Measurements from ENCODE around the gene ATMIN.

Gene ATMIN, protein sequence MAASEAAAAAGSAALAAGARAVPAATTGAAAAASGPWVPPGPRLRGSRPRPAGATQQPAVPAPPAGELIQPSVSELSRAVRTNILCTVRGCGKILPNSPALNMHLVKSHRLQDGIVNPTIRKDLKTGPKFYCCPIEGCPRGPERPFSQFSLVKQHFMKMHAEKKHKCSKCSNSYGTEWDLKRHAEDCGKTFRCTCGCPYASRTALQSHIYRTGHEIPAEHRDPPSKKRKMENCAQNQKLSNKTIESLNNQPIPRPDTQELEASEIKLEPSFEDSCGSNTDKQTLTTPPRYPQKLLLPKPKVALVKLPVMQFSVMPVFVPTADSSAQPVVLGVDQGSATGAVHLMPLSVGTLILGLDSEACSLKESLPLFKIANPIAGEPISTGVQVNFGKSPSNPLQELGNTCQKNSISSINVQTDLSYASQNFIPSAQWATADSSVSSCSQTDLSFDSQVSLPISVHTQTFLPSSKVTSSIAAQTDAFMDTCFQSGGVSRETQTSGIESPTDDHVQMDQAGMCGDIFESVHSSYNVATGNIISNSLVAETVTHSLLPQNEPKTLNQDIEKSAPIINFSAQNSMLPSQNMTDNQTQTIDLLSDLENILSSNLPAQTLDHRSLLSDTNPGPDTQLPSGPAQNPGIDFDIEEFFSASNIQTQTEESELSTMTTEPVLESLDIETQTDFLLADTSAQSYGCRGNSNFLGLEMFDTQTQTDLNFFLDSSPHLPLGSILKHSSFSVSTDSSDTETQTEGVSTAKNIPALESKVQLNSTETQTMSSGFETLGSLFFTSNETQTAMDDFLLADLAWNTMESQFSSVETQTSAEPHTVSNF

DNA sequence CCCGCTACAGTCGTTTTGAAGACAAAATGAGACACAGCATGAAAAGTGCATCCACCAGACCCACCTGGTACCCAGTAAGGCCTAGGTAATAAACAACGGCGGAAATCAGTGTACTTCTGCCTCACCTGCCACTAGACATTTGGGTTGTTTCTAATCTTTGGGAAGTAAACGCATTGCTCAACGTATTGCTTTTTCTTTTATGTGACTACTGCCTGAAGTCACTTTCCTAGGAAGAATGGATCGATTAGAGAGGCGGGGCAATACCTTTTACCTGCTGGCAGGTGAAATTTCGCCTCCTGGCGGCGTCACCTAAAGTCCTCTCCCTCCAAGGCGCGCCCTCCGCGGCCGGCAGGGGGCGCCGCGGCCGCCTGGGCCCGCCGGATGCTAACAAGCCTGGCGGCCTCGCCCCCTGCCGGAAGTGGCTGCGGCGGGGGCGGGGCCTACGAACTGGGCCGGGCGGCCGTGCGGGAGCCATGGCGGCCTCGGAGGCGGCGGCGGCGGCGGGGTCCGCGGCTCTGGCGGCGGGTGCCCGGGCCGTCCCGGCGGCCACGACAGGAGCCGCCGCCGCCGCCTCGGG lies at the start of gene ATMIN:
TSS of gene ATMIN (plus strand) at position 445 of the 577 bp plus-strand sequence. CDS start at position 474, 29 bp downstream.
- DNase-seq (ENCODE audit: low read depth in 2 of 2) = peak; percentile 76 to 80

DNA sequence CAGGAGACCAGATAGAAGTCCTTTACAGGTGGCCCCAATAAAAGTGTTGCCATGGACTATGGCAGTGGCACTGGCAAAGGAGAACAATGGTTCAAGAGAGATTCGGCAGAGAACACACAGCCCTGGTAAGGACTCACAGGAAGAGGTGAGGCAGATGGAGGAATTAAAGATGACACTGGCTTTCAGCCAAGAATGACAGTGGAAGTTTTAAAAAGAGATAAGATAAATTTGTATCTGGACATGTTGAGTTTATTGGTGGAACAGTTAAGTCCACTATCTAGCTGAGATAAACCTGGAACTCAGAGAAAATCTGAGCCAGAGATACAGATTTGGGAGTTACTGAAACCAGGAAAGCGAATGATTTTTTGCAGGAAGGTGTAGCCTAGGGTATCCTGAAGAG lies 49.1 kb upstream of the ATMIN start:
- DNase-seq (ENCODE audit: low read depth in 2 of 2) = no peak

DNA sequence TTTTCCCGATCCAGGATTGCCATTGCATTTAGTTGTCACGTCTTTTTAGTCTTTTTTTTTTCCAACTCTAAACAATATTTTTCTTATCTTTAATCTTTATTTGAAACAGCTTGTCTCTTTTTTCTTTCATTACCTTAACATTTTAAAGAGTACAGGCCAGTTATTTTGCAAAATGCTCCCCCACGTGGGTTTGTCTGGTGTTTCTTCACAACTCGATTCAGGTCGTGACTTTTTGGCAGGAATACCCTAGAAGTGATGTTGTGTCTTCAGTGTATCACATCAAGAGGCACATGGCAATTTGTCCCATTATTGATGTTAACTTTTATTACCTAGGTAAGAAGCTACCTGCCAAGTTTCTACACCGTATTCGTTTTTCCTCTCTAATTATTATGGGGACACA lies 46.9 kb upstream of the ATMIN start:
- DNase-seq (ENCODE audit: low read depth in 2 of 2) = no peak

DNA sequence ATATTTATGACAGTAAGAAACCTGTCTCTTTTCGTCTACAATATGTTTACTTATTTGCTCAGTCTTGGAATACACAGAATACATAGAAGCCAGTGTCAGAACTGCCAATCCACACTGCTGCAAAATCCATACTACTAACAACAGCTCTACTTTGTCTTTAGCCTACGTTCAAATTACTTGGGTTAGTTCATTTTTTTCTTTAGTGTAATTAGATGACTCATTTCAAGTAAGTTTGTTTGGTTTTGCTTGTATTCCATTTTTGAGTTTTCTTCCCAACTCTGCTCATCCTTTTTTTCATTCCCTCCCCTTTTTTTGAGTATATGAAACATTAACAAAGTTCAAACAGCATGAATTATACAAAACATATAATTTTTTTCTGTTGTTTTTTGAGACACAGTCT lies 45.8 kb upstream of the ATMIN start:
- DNase-seq (ENCODE audit: low read depth in 2 of 2) = no peak

DNA sequence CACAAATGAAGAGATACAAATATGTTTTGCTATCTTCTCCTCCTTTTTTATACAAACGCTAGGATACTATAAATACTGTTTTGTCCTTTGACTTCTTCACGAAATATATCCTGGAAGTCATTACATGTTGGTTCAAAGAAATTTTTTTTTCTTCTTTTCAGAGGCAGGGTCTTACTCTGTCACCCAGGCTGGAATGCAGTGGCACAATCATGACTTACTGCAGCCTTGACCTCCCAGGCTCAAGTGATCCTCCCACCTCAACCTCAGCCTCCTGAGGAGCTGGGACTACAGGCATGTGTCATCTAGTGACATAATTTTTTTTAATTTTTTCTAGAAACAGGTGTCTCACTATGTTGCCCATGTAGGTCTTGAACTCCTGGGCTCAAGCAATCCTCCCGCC lies 45.1 kb upstream of the ATMIN start:
- no peak for DNase-seq (ENCODE audit: low read depth in 2 of 2)

DNA sequence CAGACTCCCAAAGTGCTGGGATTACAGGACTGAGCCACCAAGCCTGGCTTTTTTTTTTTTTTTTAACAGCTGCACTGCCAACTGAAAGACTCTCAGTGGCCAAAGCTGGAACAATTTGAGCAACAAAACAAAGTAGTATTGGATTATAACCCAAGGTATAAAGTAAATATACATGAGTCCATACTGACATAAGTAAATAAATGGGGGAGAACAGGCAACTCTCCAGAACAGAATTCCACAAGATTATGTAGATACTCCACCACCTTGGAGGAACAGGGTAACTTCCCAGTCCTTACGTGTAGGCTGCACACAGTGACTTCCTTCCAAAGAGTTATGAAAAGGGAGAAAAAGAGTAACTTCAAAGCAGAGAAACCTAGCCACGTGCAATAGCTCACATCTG lies 44.7 kb upstream of the ATMIN start:
- no peak for DNase-seq (ENCODE audit: low read depth in 2 of 2)

DNA sequence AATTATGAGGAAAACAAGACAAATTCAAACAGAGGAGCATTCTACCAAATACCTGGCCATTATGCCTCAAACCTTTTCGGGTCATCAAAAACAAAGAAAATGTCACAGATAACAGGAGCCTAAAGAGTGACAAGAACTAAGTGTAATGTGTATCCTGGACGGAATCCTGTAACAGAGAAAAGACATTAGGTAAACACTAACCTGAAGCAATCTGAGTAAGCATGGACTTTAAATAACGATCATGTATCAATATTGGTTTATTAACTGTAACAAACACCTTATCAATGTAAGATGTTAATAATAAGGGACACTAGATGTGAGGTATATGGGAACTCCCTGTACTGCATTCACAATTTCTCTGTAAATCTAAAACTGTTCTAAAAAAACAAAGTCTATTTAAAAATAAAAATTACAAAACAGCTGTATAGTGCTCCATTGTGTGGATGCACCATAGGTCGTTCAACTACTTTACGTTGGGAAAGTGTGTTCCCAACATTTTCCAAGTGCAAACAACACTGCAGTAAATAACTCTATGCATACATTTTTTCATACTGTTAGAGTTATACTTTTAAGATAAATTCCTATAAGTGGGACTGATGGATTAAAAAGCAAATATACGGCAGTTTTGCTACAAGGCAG lies 43.7 kb upstream of the ATMIN start:
- DNase-seq (ENCODE audit: low read depth in 2 of 2) = no peak

DNA sequence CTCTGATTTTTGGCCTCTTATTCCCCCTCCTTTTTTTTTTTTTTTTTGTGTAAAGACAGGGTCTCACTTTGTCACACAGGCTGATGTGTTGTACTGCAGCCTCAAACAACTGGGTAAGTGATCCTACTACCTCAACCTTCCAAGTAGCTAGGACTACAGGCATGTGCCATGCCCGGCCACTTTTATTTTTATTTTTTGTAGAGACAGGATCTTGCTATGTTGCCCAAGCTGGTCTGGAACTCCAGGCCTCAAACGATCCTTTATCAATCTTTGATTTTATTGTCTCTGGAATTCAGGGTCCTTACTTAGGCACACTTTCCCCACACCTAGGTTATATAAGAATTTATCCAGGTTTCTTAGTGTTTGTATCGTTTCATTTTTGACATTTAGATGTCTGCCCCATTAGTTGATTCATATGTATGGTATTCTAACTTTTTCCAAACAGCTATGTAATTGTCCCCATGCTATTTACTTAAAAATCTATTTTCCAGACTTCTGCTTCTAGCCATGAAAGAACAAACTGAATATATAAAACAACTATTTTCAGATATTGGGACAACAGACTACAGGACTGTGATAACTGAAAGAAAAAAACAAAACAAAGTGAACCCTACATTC lies 42.9 kb upstream of the ATMIN start:
- no peak for DNase-seq (ENCODE audit: low read depth in 2 of 2)

DNA sequence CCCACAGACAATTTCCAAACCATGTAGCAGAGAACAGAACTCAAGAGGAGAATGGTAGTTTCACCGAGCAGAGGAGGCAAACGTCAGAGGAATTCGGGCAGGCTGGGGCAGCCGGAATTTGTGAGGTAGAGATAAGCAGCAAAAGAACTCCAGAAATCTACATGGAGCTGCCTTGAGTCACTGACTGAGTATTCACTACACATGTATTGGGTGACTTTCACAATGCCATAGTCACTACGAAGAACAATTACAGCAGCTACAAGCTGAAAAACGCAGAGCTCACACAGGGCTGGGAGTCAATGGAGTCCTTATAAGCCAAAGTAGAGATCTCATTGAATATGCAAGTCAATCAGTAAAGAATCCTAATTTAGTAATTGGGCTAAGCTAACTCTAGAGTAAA lies 42.3 kb upstream of the ATMIN start:
- no peak for DNase-seq (ENCODE audit: low read depth in 2 of 2)

DNA sequence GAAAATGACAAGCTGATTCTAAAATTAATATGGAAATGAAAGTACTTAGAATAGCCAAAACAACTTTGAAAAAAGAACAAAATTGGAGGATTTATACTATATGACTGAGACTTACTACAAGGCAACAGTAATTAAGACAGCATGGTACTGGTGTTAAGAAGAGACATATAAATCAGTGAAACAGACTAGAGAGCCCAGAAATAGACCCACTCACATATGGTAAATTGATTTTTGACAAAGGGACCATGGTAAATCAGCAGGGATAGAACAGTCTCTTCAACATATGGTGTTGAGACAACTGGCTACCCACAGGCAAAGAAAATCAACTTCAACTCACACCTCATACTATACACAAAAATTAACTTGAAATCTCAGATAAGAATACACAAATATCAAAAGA lies 41.8 kb upstream of the ATMIN start:
- no peak for DNase-seq (ENCODE audit: low read depth in 2 of 2)

DNA sequence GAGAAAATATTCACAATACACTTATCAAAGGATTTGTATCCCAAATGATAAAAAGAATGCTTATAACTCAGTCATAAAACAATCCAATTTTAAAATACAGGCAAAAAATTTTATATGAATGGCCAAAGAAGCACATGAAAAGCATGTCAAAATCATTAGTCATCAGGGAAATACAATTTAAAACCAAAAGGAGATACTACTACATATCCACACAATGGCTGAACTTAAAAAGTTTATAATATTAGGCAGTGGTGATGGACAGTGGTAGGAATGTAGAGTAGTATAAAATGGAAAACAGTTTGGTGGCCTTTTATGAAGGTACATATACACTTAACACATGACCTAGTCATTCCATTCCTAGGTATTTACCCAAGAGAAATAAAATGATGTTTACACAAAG lies 41.2 kb upstream of the ATMIN start:
- DNase-seq (ENCODE audit: low read depth in 2 of 2) = no peak

DNA sequence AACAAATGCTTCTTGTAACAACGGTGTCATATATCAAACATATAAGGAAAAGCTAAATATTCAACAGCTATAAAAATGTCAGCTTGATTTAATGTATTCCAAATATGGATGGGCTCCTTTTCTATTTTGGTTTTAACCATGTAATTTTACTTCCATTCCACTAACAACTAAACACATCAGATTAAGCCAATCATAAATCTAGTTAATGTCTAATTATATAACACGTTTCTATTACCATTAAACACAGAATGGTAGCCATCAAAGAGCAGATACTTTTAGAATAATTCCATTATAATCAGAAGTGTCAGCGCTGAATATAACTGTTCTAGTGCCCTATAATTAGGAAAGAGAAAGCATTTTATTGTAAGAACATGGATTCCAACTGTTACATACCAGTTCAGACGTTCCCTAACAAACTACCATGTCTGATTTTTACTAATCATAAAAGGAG lies 38.9 kb upstream of the ATMIN start:
- DNase-seq (ENCODE audit: low read depth in 2 of 2) = no peak

DNA sequence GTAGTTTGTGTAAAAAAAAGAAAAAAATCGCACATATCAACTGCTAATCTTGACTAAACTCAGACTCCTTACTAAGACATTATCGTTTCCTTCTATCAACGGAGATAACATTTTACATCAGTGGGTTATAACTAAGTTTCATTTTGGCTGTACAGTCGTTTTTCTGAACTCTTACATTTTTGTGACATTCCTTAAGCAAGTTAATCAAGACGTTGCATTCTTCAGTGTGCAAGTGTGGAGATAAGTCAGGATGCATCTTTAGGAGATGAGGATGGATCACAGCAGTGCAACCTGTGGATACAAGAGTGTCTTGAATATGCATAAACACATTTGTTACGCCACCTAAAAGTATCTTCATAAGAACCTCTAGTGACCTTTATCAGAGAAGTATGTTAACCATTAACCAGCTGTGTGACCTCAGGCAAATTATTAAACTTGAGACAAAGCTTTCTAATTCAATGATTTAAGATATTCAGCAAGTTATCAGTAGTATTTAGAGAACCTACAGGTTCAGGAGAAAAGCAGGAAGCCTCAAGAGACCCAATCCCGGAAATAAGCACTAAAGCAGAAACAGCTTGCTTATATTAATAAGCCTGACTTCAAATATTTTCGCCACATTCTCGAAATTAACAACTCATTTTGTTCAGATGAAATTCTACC lies 38.4 kb upstream of the ATMIN start:
- no peak for DNase-seq (ENCODE audit: low read depth in 2 of 2)

DNA sequence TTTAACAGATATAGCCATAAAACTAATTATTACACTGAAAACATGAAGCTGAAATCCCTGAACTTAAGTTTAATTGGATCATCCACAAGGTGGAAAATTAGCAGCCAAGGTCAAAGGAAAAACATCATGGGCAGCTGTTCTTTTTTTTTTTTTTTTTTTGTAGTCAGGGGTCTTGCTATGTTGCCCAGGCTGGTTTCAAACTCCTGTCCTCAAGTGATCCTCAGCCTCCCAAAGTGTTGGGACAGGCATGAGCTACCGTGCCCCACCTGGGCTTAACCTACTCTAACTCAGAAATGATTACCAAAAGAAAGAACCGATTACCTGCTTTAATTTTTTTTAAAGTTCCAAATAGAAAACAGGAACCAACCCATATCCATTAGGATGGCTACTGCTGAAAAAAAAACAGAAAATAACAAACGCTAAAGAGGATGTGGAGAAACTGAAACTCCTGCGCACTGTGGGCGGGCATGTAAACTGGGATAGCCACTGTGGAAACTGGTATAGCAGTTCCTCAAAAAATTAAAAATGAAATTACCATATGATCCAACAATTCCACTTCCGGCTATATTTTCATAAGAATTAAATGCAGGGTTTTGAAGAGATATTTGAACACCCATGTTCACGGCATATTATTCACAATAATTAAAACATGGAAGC lies 37.5 kb upstream of the ATMIN start:
- no peak for DNase-seq (ENCODE audit: low read depth in 2 of 2)

DNA sequence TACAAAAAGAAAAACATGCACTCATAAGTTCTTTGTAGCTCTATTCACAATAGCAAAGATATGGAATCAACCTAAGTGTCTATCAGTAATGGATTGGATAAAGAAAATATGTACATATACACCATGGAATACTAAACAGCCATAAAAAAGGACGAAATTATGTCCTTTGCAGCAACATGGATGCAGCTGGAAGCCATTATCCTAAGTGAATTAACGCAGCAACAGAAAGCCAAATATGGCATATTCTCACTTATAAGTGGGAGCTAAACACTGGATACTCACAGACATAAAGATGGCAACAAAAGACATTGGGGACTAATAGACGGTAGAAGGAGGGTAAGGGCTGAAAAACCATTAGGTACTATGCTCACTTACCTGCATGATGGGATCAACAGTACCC lies 34.8 kb upstream of the ATMIN start:
- no peak for DNase-seq (ENCODE audit: low read depth in 2 of 2)

DNA sequence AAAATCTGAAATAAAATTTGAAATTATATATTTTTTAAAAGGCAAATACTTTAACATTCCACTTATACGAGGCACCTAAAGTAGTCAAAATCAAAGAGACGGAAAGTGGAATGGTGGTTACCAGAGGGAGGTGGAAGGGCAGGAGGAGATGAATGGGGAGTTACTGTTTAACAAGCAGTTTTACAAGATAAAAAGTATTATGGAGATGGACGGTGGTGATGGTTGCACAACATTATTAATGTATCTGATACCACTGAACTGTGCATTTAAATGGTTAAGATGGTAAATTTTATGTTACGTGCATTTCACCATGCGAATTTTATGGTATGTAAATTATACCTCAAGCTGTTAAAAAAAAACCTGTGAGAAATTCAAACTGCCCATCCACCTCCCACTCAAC lies 34.3 kb upstream of the ATMIN start:
- no peak for DNase-seq (ENCODE audit: low read depth in 2 of 2)

DNA sequence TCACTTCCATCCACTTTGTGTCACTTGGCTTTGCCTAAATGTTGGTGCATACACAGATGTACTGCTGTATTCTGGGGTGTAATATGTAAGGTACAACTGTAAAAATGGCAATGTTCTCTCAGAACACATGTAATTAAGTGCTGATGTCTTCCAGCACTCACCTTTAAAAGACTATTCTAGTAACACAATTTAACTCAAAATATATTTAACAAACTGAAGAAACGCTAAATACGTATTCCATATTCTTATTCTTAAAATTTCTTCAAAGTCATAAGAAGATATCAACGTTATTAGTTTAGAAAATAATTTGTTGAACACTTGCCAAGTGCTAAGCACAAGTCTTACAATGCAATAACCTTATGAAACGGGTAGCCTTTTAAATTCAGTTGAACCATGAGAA lies 32.6 kb upstream of the ATMIN start:
- no peak for DNase-seq (ENCODE audit: low read depth in 2 of 2)

DNA sequence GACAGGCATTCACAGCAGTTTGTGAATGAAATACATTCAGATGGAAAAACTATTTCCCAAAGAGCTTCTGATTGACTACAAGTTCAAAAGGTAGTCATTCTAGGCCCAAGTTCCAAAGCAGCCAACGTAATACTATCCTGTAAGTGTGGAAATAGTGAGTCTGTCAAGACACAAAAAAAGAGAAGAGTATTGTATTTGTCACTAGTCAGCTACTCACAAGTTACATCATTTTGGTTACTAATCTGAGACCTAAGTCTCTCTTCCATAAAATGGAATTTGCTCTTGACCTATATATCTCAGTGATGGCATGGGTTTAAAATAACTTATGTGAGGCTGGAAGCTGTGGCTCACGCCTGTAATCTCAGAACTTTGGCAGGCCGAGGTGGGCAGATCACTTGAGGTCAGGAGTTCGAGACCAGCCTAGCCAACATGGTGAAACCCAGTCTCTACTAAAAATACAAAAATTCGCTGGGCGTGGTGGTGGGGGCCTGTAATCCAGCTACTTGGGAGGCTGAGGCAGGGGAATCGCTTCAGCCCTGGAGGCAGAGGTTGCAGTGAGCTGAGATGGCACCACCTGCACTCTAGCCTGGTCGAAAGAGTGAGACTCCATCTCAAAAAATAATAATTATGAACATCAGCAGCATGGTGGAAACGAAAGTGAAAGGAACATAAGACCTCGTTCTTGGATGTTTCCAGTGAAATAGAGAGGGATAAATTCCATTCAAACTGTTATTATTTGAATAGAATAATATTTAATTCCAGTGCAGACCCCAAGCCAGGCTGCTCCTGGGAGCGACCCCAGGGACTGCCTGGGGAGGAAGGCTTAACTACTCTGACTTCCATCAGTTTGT lies 31.8 kb upstream of the ATMIN start:
- no peak for DNase-seq (ENCODE audit: low read depth in 2 of 2)

DNA sequence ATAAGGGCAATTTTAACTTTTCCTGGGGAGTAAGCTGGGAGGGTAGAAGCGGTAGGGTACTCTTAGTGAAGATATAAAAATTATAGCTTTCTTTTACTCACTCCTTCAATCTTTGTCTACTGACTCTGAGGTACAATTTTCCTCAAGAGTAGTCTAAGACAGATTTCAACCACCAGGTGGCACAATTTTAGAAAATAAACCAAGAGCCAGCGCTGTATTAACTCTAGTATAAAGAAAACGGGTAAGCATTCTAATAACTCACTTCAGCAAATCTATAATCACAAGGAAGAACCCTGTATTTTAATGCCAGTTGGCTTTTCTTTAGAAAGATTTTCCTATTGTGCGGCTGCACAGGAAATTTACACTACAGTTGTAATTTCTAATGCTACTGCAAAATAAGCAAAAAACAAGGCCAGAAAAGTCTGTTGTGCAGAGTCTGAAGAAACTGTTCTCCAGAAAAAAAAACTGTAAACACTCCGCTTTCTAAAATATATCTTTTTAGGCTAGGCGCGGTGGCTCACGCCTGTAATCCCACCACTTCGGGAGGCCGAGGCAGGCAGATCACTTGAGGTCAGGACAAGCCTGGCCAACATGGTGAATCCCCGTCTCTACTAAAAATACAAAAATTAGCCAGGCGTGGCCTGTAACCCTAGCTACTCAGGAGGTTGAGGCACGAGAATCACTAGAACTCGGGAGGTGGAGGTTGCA lies 30.8 kb upstream of the ATMIN start:
- no peak for DNase-seq (ENCODE audit: low read depth in 2 of 2)

All from stimulated activated CD4-positive, alpha-beta T cell treated with anti-CD3 and anti-CD28 coated beads, Interleukin-4, amount 100 ng/mL, for 48 hours (primary cell).